ENCODE measurements around the gene STXBP6.

The STXBP6 gene

DNA sequence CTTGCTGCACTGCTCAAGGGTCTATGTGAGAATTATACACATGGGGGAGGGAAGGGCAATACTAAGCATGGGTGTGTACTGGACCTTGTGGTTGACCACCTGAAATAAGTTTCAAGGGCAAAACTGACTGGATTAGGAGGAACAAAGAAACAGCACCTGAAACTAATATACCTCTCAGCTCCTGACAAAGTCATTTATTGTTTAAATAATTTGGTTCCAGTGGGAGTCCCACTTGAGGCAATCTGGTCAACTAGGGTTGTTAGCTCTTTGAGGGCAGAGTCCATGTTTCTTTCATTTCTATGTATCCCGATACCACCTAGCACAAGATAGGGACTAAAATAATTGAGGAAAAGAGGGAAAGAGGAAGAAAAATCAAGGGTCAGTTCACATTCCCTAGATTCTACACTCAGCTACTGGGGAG, 45.5 kb downstream of the STXBP6 start:
- Histone ChIP-seq H3K9me3 (ENCODE audit: control insufficient read depth, low read length) (no peaks in the 10 kb centered on the region), H3K27ac (ENCODE audit: insufficient read depth, low read length, poor library complexity, severe bottlenecking) (no peak overlapping the region), H3K4me1 (ENCODE audit: control insufficient read depth, insufficient read depth, low read length, poor library complexity, severe bottlenecking) (no peaks in the 10 kb centered on the region), H3K4me3 (ENCODE audit: insufficient read depth, low read depth, low read length, poor library complexity, severe bottlenecking) (no peak overlapping the region), H3K36me3 (ENCODE audit: control insufficient read depth, insufficient read depth, low read length) (no peaks in the 10 kb centered on the region), H3K27me3 (replicated peaks; ENCODE audit: control insufficient read depth, insufficient read depth, low read length, poor library complexity, severe bottlenecking) (no peaks in the 10 kb centered on the region)
- no peak for DNase-seq

DNA sequence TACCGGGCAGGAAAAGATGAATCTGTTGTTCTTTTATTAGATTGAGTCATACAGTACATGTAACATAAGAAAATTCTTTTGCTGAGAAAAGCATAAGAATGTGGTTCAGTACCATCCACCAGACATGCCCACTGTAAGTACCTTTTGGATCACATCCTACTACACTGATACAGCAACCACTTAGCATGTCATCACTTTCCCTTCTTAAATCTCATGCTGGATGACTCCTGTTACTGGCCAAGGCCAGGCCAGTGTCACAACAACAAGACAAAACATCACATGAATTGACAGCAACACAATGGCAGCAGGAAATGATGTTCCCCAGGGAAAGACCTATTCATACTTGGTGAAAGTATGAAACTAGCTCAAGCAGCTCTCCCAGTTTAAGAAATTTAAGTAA, 46.4 kb downstream of the STXBP6 start:
- DNase-seq: no peak
- no peaks in the 10 kb centered on the region for H3K9me3 ChIP-seq (ENCODE audit: control insufficient read depth, low read length)
- no peaks in the 10 kb centered on the region for H3K27me3 ChIP-seq (replicated peaks; ENCODE audit: control insufficient read depth, insufficient read depth, low read length, poor library complexity, severe bottlenecking)
- no peaks in the 10 kb centered on the region for H3K4me1 ChIP-seq (ENCODE audit: control insufficient read depth, insufficient read depth, low read length, poor library complexity, severe bottlenecking)
- H3K4me3 ChIP-seq (ENCODE audit: insufficient read depth, low read depth, low read length, poor library complexity, severe bottlenecking): no peak overlapping the region
- no peak overlapping the region for H3K27ac ChIP-seq (ENCODE audit: insufficient read depth, low read length, poor library complexity, severe bottlenecking)
- no peaks in the 10 kb centered on the region for H3K36me3 ChIP-seq (ENCODE audit: control insufficient read depth, insufficient read depth, low read length)

DNA sequence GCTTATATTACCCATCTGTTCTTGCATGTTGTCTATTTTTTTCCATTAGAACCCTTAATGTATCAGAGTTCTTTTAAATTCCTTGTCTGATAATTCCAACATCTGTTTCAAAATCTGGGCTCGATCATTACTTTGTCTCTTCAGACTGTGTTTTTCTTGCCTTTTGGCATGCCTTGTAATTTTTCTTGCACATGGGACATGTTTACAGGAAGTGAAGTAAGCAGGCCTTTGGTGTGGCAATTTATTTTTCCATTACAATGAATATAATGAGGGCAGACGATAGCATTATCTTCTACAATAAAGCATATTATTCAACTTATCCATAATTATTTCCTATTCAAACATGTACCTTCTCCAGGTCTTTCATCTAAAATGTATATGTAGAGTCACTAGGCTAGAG, 48.3 kb downstream of the STXBP6 start:
- Histone ChIP-seq H3K4me3 (ENCODE audit: insufficient read depth, low read depth, low read length, poor library complexity, severe bottlenecking) (no peak overlapping the region), H3K27ac (ENCODE audit: insufficient read depth, low read length, poor library complexity, severe bottlenecking) (no peak overlapping the region), H3K9me3 (ENCODE audit: control insufficient read depth, low read length) (no peaks in the 10 kb centered on the region), H3K27me3 (replicated peaks; ENCODE audit: control insufficient read depth, insufficient read depth, low read length, poor library complexity, severe bottlenecking) (no peaks in the 10 kb centered on the region), H3K4me1 (ENCODE audit: control insufficient read depth, insufficient read depth, low read length, poor library complexity, severe bottlenecking) (no peaks in the 10 kb centered on the region), H3K36me3 (ENCODE audit: control insufficient read depth, insufficient read depth, low read length) (no peaks in the 10 kb centered on the region)
- DNase-seq: no peak

DNA sequence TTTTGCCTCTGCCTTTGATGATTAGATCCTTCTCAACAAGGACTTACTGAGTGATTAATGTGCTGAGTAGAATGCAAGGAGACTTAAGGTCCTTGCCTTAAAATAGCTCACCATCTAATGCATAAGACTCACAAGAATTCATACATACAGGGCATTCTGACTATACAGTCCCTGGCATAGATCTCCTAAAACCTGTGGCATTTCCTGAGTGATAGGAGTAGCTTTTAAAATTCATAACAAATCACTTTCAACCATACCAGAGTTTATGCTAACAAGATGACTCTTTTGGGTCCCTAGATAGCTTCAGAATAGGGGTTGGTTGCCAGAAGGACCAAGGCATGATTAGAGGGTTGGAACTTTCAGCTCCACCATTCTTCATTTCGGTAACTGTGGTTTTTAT, 48.8 kb downstream of the STXBP6 start:
- Histone ChIP-seq H3K27me3 (replicated peaks; ENCODE audit: control insufficient read depth, insufficient read depth, low read length, poor library complexity, severe bottlenecking) (no peaks in the 10 kb centered on the region), H3K4me1 (ENCODE audit: control insufficient read depth, insufficient read depth, low read length, poor library complexity, severe bottlenecking) (no peaks in the 10 kb centered on the region), H3K27ac (ENCODE audit: insufficient read depth, low read length, poor library complexity, severe bottlenecking) (no peak overlapping the region), H3K4me3 (ENCODE audit: insufficient read depth, low read depth, low read length, poor library complexity, severe bottlenecking) (no peak overlapping the region), H3K36me3 (ENCODE audit: control insufficient read depth, insufficient read depth, low read length) (no peaks in the 10 kb centered on the region), H3K9me3 (ENCODE audit: control insufficient read depth, low read length) (no peaks in the 10 kb centered on the region)
- DNase-seq: no peak

DNA sequence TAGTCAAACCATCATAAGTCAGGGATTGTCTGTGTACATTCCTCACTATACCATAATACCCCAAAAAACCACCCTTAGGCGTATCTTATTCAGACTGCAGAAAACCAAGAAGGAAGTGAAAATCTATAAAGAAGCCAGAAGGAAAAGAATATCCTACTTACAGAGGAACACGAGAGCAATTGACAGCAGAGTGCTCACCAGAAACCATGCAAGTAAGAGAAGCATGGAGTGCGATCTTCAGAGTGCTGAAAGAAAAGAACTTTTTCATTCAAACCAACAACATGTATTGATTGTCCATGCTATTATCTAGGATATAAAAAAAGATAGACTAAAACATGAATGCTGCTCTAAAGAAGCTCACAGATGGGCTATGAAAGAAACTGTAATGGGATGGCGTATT, 50.8 kb downstream of the STXBP6 start:
- Histone ChIP-seq H3K4me1 (ENCODE audit: control insufficient read depth, insufficient read depth, low read length, poor library complexity, severe bottlenecking) (no peaks in the 10 kb centered on the region), H3K27me3 (replicated peaks; ENCODE audit: control insufficient read depth, insufficient read depth, low read length, poor library complexity, severe bottlenecking) (no peaks in the 10 kb centered on the region), H3K27ac (ENCODE audit: insufficient read depth, low read length, poor library complexity, severe bottlenecking) (no peak overlapping the region), H3K4me3 (ENCODE audit: insufficient read depth, low read depth, low read length, poor library complexity, severe bottlenecking) (no peak overlapping the region), H3K36me3 (ENCODE audit: control insufficient read depth, insufficient read depth, low read length) (no peaks in the 10 kb centered on the region), H3K9me3 (ENCODE audit: control insufficient read depth, low read length) (no peaks in the 10 kb centered on the region)
- DNase-seq: no peak

DNA sequence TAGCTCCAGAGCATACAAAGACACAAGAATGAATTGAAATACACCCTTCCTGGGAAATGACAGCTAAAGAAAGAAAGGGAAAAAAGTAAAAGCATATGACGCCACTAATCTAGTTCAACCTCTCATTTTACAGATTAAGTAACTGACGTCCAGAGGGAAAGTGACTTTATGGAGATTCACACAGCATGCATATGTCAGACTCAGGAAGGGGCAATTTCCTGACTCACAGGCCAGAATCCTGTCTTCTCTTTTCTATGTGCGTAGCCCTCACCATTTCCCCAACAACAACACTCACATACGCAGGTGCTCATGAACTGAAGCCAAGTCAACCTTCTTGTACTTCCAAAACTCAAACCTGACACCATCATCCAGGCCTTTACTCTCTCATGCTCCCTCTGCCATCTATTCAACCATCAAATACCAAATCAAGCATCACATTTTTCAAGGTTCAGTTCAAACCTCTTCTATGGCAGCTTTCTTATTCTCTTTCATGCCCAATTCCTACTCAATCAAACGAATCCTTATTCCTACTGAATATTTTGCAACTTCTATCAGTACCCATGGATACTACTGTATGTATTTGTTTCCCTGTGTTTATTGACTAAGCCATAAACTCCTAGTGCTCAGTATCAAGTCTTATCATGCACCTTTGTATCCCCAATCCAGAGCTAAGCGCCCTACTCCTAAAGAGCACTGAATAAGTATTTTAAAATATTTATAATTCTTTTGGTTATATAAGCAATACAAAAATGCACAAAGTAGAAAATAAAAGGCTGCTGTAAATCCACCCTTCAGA, 52.8 kb downstream of the STXBP6 start:
- Histone ChIP-seq H3K9me3 (ENCODE audit: control insufficient read depth, low read length) (no peaks in the 10 kb centered on the region), H3K4me1 (ENCODE audit: control insufficient read depth, insufficient read depth, low read length, poor library complexity, severe bottlenecking) (no peaks in the 10 kb centered on the region), H3K4me3 (ENCODE audit: insufficient read depth, low read depth, low read length, poor library complexity, severe bottlenecking) (no peak overlapping the region), H3K27me3 (replicated peaks; ENCODE audit: control insufficient read depth, insufficient read depth, low read length, poor library complexity, severe bottlenecking) (no peaks in the 10 kb centered on the region), H3K36me3 (ENCODE audit: control insufficient read depth, insufficient read depth, low read length) (no peaks in the 10 kb centered on the region), H3K27ac (ENCODE audit: insufficient read depth, low read length, poor library complexity, severe bottlenecking) (no peak overlapping the region)
- no peak for DNase-seq

DNA sequence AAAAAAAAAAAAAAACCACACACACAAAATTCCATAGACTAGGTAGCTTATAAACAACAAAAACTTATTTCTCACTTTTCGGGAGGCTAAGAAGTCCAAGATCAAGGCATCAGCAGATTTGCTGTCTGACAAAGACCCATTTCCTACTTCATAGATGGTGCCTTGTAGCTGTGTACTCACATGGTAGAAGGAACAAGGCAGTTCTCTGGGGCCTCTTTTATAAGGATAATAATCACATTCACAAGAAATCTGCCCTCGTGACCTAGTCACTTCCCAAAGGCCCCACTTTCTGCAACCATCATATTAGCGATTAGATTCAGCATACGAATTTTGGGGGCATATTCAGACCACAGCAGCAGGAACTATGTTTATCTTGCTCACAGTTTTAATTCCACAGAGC, 54.9 kb downstream of the STXBP6 start:
- no peaks in the 10 kb centered on the region for H3K36me3 ChIP-seq (ENCODE audit: control insufficient read depth, insufficient read depth, low read length)
- no peaks in the 10 kb centered on the region for H3K4me1 ChIP-seq (ENCODE audit: control insufficient read depth, insufficient read depth, low read length, poor library complexity, severe bottlenecking)
- no peak overlapping the region for H3K4me3 ChIP-seq (ENCODE audit: insufficient read depth, low read depth, low read length, poor library complexity, severe bottlenecking)
- no peaks in the 10 kb centered on the region for H3K27me3 ChIP-seq (replicated peaks; ENCODE audit: control insufficient read depth, insufficient read depth, low read length, poor library complexity, severe bottlenecking)
- no peak for DNase-seq
- no peak overlapping the region for H3K27ac ChIP-seq (ENCODE audit: insufficient read depth, low read length, poor library complexity, severe bottlenecking)
- H3K9me3 ChIP-seq (ENCODE audit: control insufficient read depth, low read length): no peaks in the 10 kb centered on the region

DNA sequence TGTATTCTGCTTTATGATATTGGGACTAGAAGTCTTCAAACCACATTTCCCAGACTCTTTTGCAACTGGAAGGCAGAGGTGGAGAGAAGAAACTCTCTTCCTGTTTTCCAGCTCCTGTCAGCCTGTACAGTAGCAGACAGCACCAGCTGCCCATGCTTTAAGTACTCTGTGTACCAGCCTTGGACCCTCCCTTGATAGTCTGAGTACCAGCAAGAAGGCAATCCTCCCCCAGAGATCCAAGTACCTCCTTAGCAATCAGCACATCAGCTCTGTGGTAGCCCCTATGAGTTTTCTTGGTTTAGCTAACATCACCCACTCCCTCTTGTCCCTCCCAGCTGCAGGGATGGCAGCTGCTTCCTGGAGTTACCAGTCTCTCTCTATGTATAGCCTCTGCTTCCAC, 56.3 kb downstream of the STXBP6 start:
- Histone ChIP-seq H3K36me3 (ENCODE audit: control insufficient read depth, insufficient read depth, low read length) (no peaks in the 10 kb centered on the region), H3K4me1 (ENCODE audit: control insufficient read depth, insufficient read depth, low read length, poor library complexity, severe bottlenecking) (no peaks in the 10 kb centered on the region), H3K4me3 (ENCODE audit: insufficient read depth, low read depth, low read length, poor library complexity, severe bottlenecking) (no peak overlapping the region), H3K27ac (ENCODE audit: insufficient read depth, low read length, poor library complexity, severe bottlenecking) (no peak overlapping the region), H3K9me3 (ENCODE audit: control insufficient read depth, low read length) (no peaks in the 10 kb centered on the region), H3K27me3 (replicated peaks; ENCODE audit: control insufficient read depth, insufficient read depth, low read length, poor library complexity, severe bottlenecking) (no peaks in the 10 kb centered on the region)
- no peak for DNase-seq

DNA sequence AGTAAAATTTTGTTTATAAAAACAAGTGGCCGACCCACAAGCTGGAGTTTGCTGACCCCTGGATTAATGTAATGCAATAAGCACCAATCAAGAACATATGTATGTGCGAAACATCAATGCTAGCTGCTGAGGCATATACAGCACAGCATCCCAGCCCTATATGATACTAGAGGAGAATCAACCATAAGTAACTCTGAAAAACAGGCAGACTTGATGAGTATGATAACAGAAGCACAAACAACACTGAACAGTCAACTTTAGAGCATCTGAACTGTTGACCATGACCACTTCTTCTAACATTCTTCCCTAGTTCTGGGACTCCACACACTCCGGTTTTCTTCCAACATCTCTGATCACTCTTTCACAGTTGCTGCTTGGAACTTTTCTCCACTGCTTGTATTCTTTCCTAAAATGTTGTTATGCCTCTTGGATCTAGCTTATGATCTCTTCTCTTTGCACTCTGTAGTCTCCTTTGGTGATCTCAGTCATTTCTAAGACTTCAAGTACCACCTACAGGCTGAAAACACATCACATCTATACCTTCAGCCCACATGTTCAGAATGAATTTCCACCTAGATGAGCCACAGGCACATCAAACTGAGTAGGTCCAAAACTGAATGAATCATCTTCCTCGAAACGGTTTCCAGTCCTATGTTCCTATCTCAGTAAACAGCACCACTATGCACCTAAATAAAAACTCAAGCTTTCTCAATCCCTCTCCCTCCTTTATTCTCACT, 57.2 kb downstream of the STXBP6 start:
- H3K9me3 ChIP-seq (ENCODE audit: control insufficient read depth, low read length): no peaks in the 10 kb centered on the region
- DNase-seq: no peak
- no peaks in the 10 kb centered on the region for H3K4me1 ChIP-seq (ENCODE audit: control insufficient read depth, insufficient read depth, low read length, poor library complexity, severe bottlenecking)
- no peaks in the 10 kb centered on the region for H3K27me3 ChIP-seq (replicated peaks; ENCODE audit: control insufficient read depth, insufficient read depth, low read length, poor library complexity, severe bottlenecking)
- no peak overlapping the region for H3K4me3 ChIP-seq (ENCODE audit: insufficient read depth, low read depth, low read length, poor library complexity, severe bottlenecking)
- H3K36me3 ChIP-seq (ENCODE audit: control insufficient read depth, insufficient read depth, low read length): no peaks in the 10 kb centered on the region
- H3K27ac ChIP-seq (ENCODE audit: insufficient read depth, low read length, poor library complexity, severe bottlenecking): no peak overlapping the region

DNA sequence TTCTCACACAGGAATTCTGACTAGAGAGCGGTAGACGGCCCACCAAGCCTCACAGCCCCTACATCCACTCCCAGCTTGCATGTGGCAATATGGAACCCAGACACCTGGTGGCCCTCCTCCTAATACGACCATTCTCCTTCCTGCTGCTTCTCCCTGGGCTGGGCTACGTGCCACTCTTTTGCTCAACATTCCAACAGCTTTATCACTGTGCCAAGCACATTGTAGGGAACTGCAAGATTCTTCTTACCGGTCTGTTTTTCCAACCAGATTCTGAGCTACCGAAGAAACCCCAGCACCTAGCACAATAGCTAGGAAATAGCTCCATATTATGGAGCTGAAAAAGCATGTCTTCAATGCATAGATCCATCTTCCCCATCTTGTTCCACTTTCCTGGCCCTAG, 58.1 kb downstream of the STXBP6 start:
- H3K27ac ChIP-seq (ENCODE audit: insufficient read depth, low read length, poor library complexity, severe bottlenecking): no peak overlapping the region

More for the DNA sequence above, 58.1 kb downstream of the STXBP6 start:
- no peaks in the 10 kb centered on the region for H3K36me3 ChIP-seq (ENCODE audit: control insufficient read depth, insufficient read depth, low read length)
- no peaks in the 10 kb centered on the region for H3K9me3 ChIP-seq (ENCODE audit: control insufficient read depth, low read length)
- DNase-seq: no peak
- no peaks in the 10 kb centered on the region for H3K4me1 ChIP-seq (ENCODE audit: control insufficient read depth, insufficient read depth, low read length, poor library complexity, severe bottlenecking)
- H3K27me3 ChIP-seq (replicated peaks; ENCODE audit: control insufficient read depth, insufficient read depth, low read length, poor library complexity, severe bottlenecking): no peaks in the 10 kb centered on the region
- H3K4me3 ChIP-seq (ENCODE audit: insufficient read depth, low read depth, low read length, poor library complexity, severe bottlenecking): no peak overlapping the region

All from effector memory CD4-positive, alpha-beta T cell (primary cell).